Lower leg skin (tissue), 4 donors: ENCODE results near the gene TRAPPC5. TPM values are rescaled to one million over a fixed set of nuclear protein-coding genes. Genes with fewer than 3 reads are reported as not detected.
A peak's percentile ranks its signal among the peaks of the same experiment; 100 is the strongest.

ENCODE experiments used
- DNase-seq, 2 donors: peaks; one replicate each; pipeline ENCODE4 v3.0.0-alpha.2; 2019; ENCODE audit warnings: low spot score in 2 of 2
- H3K4me3 ChIP-seq: fragments of 200-600 bp; sonication (generic); 2 replicates; pipeline ENCODE4 v1.5.1; 2017; ENCODE audit warnings: mild to moderate bottlenecking, low read depth; ENCODE audit not compliant: poor library complexity, severe bottlenecking
- CTCF ChIP-seq, 3 donors: fragments of 450-650 bp; IDR thresholded peaks; one replicate each; pipeline ENCODE4 v1.5.1; 2016; ENCODE audit warnings: antibody characterized with exemption in 3 of 3, mild to moderate bottlenecking in 3 of 3, moderate library complexity in 2 of 3
- POLR2A ChIP-seq, 2 donors: fragments of 450-650 bp; IDR thresholded peaks; one replicate each; pipeline ENCODE4 v1.6.1; 2016 to 2017; ENCODE audit warnings: antibody characterized with exemption in 2 of 2, mild to moderate bottlenecking in 1 of 2, moderate library complexity in 1 of 2
- WGBS, 2 donors: methylation state at CpG; one replicate each; pipeline ENCODE4 v1.1.5; 2018; 5-methylcytosine and 5-hydroxymethylcytosine counted together
- intact Hi-C: fragments of 100-400 bp; cut with DNase I; formaldehyde crosslinking; loops from one replicate; pipeline ENCODE4 v1.15.0; 2023; ENCODE audit warnings: low total_unique reads
- total RNA-seq, 4 donors: library from RNA; depleted of rRNA; stranded (reverse); fragments of >200 nt; gene quantifications; one replicate each; pipeline ENCODE4 v1.1.0, GENCODE V29; 2016

TRAPPC5 gene
- total RNA-seq, 4 donors from 2014 or later = 115 to 197 (median 143) TPM

GRCh38 chr19:7698583-7698982, 17.9 kb downstream of the TRAPPC5 start:
- TF ChIP-seq CTCF (IDR thresholded peaks at IDR 0.05) (no peak), POLR2A (IDR thresholded peaks at IDR 0.05) (no peak)
- intact Hi-C loops = no loop called here
- DNase-seq = no peak
- no peak overlapping the region for H3K4me3 ChIP-seq
- 25 to 29% methylated on average over 11 of the region's 11 CpGs for WGBS, 2 donors

GRCh38 chr19:7699003-7699402, 18.4 kb downstream of the TRAPPC5 start:
- H3K4me3 ChIP-seq = no peak overlapping the region
- 27 to 31% methylated on average over 2 of the region's 2 CpGs for WGBS, 2 donors
- DNase-seq = no peak
- intact Hi-C loops = no loop called here
- TF ChIP-seq CTCF (IDR thresholded peaks at IDR 0.05) = no peak
- no peak for TF ChIP-seq POLR2A (IDR thresholded peaks at IDR 0.05)

- TF ChIP-seq CTCF (IDR thresholded peaks at IDR 0.05) (no peak), POLR2A (IDR thresholded peaks at IDR 0.05) (no peak)
- WGBS, 2 donors = 53% methylated on average over 15 of the region's 15 CpGs
- H3K4me3 ChIP-seq = no peak overlapping the region
- DNase-seq = peak in 1 of 2 donors; percentile 6
- intact Hi-C loops = no loop called here
Observed at GRCh38 chr19:7699417-7700401, 19.1 kb downstream of the TRAPPC5 start.

GRCh38 chr19:7701049-7701653, 20.5 kb downstream of the TRAPPC5 start:
- 92 to 95% methylated on average over 6 to 12 of the region's 12 CpGs for WGBS, 2 donors
- no peak overlapping the region for H3K4me3 ChIP-seq
- intact Hi-C loops = no loop called here
- no peak for TF ChIP-seq CTCF (IDR thresholded peaks at IDR 0.05)
- TF ChIP-seq POLR2A (IDR thresholded peaks at IDR 0.05) = no peak
- peak in 1 of 2 donors; percentile 9 for DNase-seq

- DNase-seq = no peak
- TF ChIP-seq POLR2A (IDR thresholded peaks at IDR 0.05) = no peak
- TF ChIP-seq CTCF (IDR thresholded peaks at IDR 0.05) = no peak
- H3K4me3 ChIP-seq = no peak within 1 kb of the TSS
- intact Hi-C loops = no loop called here
- 55 to 60% methylated on average over 20 of the region's 20 CpGs for WGBS, 2 donors
Observed at GRCh38 chr19:7701654-7702457, 21.2 kb downstream of the TRAPPC5 start, which contains the start of gene FCER2. TSS of gene FCER2 (minus strand) at chr19:7702131. CDS start at chr19:7699760, 2,371 bp downstream.
